A549 (cell line): ENCODE data around the gene YWHAG. TPM values are rescaled to one million over a fixed set of nuclear protein-coding genes. Genes with fewer than 3 reads are reported as not detected.

ENCODE experiments used
- ATAC-seq, 2 experiments: fragments of 200-7000 bp in 1 of 2; fragments of >200 bp in 1 of 2; cut with Nextera tagmentation in 1 of 2; cut with Tn5 transposase in 1 of 2; 3 replicates each; pipeline versions ENCODE4 v1.8.0 to v1.9.1; 2018 to 2020; ENCODE audit warnings: mild to moderate bottlenecking in 1 of 2, moderate library complexity in 1 of 2
- CTCF ChIA-PET: fragments of 300-600 bp; sonication (Branson Sonifier 250); formaldehyde crosslinking; extraction: SDS; loops from one replicate; lab custom pipeline; 2021; ENCODE audit warnings: antibody characterized with exemption, inconsistent platforms; lab: Yijun Ruan, JAX
- POLR2A ChIA-PET: fragments of 350-600 bp; formaldehyde crosslinking; extraction: SDS; loops from one replicate; lab custom pipeline; 2021; ENCODE audit warnings: antibody characterized with exemption, inconsistent platforms; lab: Yijun Ruan, JAX
- DNase-seq, 2 experiments: peaks; one replicate each; pipeline versions ENCODE4 v3.0.0 to v3.0.0-alpha.2; 2011 to 2016; ENCODE audit warnings: low read depth in 1 of 2, low spot score in 1 of 2
- FAIRE-seq: peaks from 2 replicates; lab custom pipeline; 2011; peaks lifted over from hg19 to GRCh38; lab: Jason Lieb, UNC
- H3K27ac ChIP-seq, 2 experiments: fragments of >200 bp; sonication (Bioruptor Twin); formaldehyde crosslinking; 3 replicates each; pipeline ENCODE4 v1.5.1; 2016 to 2017
- H3K4me1 ChIP-seq: fragments of >200 bp; sonication (Bioruptor Twin); formaldehyde crosslinking; 3 replicates; pipeline ENCODE4 v1.6.1; 2016
- H3K4me2 ChIP-seq: fragments of >200 bp; sonication (Bioruptor Twin); formaldehyde crosslinking; 3 replicates; pipeline ENCODE4 v1.6.1; 2016
- H3K4me3 ChIP-seq: fragments of >200 bp; sonication (Bioruptor Twin); formaldehyde crosslinking; 3 replicates; pipeline ENCODE4 v1.5.1; 2016
- H3K9me3 ChIP-seq: fragments of >200 bp; sonication (Bioruptor Twin); formaldehyde crosslinking; 3 replicates; pipeline ENCODE4 v1.6.1; 2016
- BHLHE40 ChIP-seq: IDR thresholded peaks from 2 replicates; pipeline ENCODE4 v1.6.1; 2012; ENCODE audit warnings: low read depth, low read length, inconsistent platforms
- CBX2 ChIP-seq: fragments of 200-600 bp; sonication (generic); IDR thresholded peaks from 2 replicates; pipeline ENCODE4 v1.6.1; 2016; ENCODE audit warnings: low read depth, mild to moderate bottlenecking, borderline replicate concordance
- CHD4 ChIP-seq: fragments of 200-600 bp; sonication (generic); IDR thresholded peaks from 2 replicates; pipeline ENCODE4 v1.6.1; 2016; ENCODE audit warnings: antibody characterized with exemption, mild to moderate bottlenecking, borderline replicate concordance
- E2F6 ChIP-seq: IDR thresholded peaks from 2 replicates; pipeline ENCODE4 v1.6.1; 2012; ENCODE audit warnings: low read depth, borderline replicate concordance
- EHMT2 ChIP-seq: fragments of 200-600 bp; sonication (generic); IDR thresholded peaks from 2 replicates; pipeline ENCODE4 v1.6.1; 2016; ENCODE audit warnings: antibody characterized with exemption, low read depth, mild to moderate bottlenecking, moderate library complexity
- ESRRA ChIP-seq: fragments of 150-350 bp; IDR thresholded peaks from 2 replicates; pipeline ENCODE4 v1.6.1; 2014; ENCODE audit warnings: mild to moderate bottlenecking, low read length, borderline replicate concordance
- HDAC2 ChIP-seq: fragments of 200-600 bp; sonication (generic); IDR thresholded peaks from 2 replicates; pipeline ENCODE4 v1.6.1; 2016
- HOXB5 ChIP-seq: fragments of 250-450 bp; sonication (Bioruptor Pico); IDR thresholded peaks from 2 replicates; pipeline ENCODE4 v1.5.0; 2020; ENCODE audit warnings: mild to moderate bottlenecking, moderate library complexity
- JUNB ChIP-seq: fragments of >200 bp; sonication (Bioruptor Twin); formaldehyde crosslinking; IDR thresholded peaks from 2 replicates; pipeline ENCODE4 v1.6.1; 2016
- KDM1A ChIP-seq: fragments of 200-600 bp; sonication (generic); IDR thresholded peaks from 2 replicates; pipeline ENCODE4 v1.6.1; 2016; ENCODE audit warnings: low read depth, mild to moderate bottlenecking
- KDM5A ChIP-seq: fragments of 200-600 bp; sonication (generic); IDR thresholded peaks from 2 replicates; pipeline ENCODE4 v1.6.1; 2016; ENCODE audit warnings: antibody characterized with exemption, mild to moderate bottlenecking
- MAFK ChIP-seq: fragments of 450-650 bp; IDR thresholded peaks from 2 replicates; pipeline ENCODE4 v1.6.1; 2014; ENCODE audit not compliant: partially characterized antibody
- MYC ChIP-seq: IDR thresholded peaks from 2 replicates; pipeline ENCODE4 v1.6.1; 2012; ENCODE audit warnings: mild to moderate bottlenecking, inconsistent platforms, low read length, improper control_type of control experiment, borderline replicate concordance
- NPAS2 ChIP-seq: fragments of 250-450 bp; sonication (Bioruptor Pico); IDR thresholded peaks from 2 replicates; pipeline ENCODE4 v1.8.0; 2022; ENCODE audit warnings: mild to moderate bottlenecking, moderate library complexity, borderline replicate concordance
- PBX3 ChIP-seq: IDR thresholded peaks from 2 replicates; pipeline ENCODE4 v1.6.1; 2012
- POLR2AphosphoS2 ChIP-seq: conservative IDR thresholded peaks from 2 replicates; pipeline ENCODE4 v1.6.1; 2012; ENCODE audit warnings: low read length, improper control_type of control experiment, inconsistent platforms
- RAD21 ChIP-seq, 2 experiments: fragments of >200 bp in 1 of 2; sonication (Bioruptor Twin) in 1 of 2; formaldehyde crosslinking in 1 of 2; IDR thresholded peaks in 1 of 2; conservative IDR thresholded peaks in 1 of 2; 2 replicates in 1 of 2; 3 replicates in 1 of 2; pipeline ENCODE4 v1.6.1; 2012 to 2018; ENCODE audit warnings: inconsistent platforms in 1 of 2
- RARB ChIP-seq: fragments of 250-450 bp; sonication (Bioruptor Pico); IDR thresholded peaks from 2 replicates; pipeline ENCODE4 v1.8.0; 2021; ENCODE audit warnings: mild to moderate bottlenecking, moderate library complexity
- RFX5 ChIP-seq: fragments of 450-650 bp; IDR thresholded peaks from 2 replicates; pipeline ENCODE4 v1.7.1; 2014; ENCODE audit warnings: antibody characterized with exemption, mild to moderate bottlenecking, moderate library complexity
- SMC3 ChIP-seq: fragments of >200 bp; sonication (Bioruptor Twin); formaldehyde crosslinking; IDR thresholded peaks from 3 replicates; pipeline ENCODE4 v1.6.1; 2018; ENCODE audit warnings: inconsistent platforms
- TFCP2L1 ChIP-seq: fragments of 250-450 bp; sonication (Bioruptor Pico); IDR thresholded peaks from 2 replicates; pipeline ENCODE4 v1.5.0; 2021; ENCODE audit warnings: mild to moderate bottlenecking
- TP53 ChIP-seq: fragments of 250-450 bp; sonication (Bioruptor Pico); IDR thresholded peaks from 2 replicates; pipeline ENCODE4 v1.5.0; 2021; ENCODE audit warnings: mild to moderate bottlenecking, moderate library complexity
- ZC3H11A ChIP-seq: fragments of 450-650 bp; IDR thresholded peaks from 2 replicates; pipeline ENCODE4 v1.6.1; 2014; ENCODE audit warnings: antibody characterized with exemption, mild to moderate bottlenecking
- WGBS: methylation state at CpG from one replicate; pipeline ENCODE4 v1.1.6; 2017; ENCODE audit errors: missing lambda C conversion rate; 5-methylcytosine and 5-hydroxymethylcytosine counted together
- polyA plus RNA-seq, 4 experiments: library from polyadenylated mRNA; depleted of rRNA in 3 of 4; stranded (reverse); fragments of >200 nt; fragmentation: RNase III in 1 of 4; extraction: RNeasy Plus Mini Kit Qiagen cat#74134 plus additional on column Dnase treatment in 1 of 4; gene quantifications; 2 replicates in 3 of 4; 3 replicates in 1 of 4; pipeline ENCODE4 v1.2.3, GENCODE V29; 2011 to 2017
- TF ChIP-seq, protein P1 (sequence below): fragments of 250-450 bp; sonication (Bioruptor Pico); IDR thresholded peaks from 2 replicates; pipeline ENCODE4 v1.5.0; 2020; ENCODE audit warnings: low read depth, mild to moderate bottlenecking, moderate library complexity

YWHAG gene
- polyA plus RNA-seq, 2 of the 4 experiments (the other 2 are of a cell fraction): 141 to 302 TPM

DNA sequence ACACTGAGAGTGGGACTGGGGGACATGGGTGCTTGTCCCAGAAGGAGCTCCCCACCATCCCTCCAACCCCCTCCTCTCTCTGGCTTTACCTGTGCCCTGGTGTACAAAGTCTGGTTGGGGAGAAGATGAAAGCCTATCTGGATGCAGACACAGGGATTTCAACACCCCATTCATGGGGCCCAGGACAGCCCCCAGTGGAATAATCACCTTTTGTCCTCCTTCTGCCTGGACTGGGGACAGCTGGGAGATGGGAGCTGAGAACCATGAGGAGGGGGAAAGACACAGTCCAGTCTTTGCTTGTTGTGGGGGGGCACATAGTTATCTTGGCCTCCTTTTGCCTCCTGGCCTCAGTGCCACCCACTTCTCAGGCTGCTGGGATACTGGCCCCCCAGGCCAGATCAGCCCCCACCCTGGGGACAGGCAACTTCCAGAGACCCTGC, 49.4 kb upstream of the YWHAG start:
- H3K9me3 ChIP-seq: no peaks in the 10 kb centered on the region
- peaks cover 10% of the 10 kb centered on the region; the same call in 2 of the 3 replicates for H3K4me1 ChIP-seq
- no peak overlapping the region for H3K4me2 ChIP-seq
- ATAC-seq: no peak; a peak in 1 of 6 replicates
- CTCF ChIA-PET: interaction anchor here (1.1 to 1.3 kb wide), 2 partner anchors 11 to 12 kb away, joined by 3 to 7 read pairs; no protein-coding TSS in a partner anchor
- no peak for FAIRE-seq
- TF ChIP-seq KDM5A: no peak
- no peak for TF ChIP-seq CHD4
- no peak for TF ChIP-seq MAFK
- no peak for TF ChIP-seq CBX2
- no peak for TF ChIP-seq E2F6
- TF ChIP-seq SMC3: no peak
- TF ChIP-seq MYC: no peak
- no peak for TF ChIP-seq PBX3
- TF ChIP-seq RAD21 (conservative IDR thresholded peaks at IDR 0.05 in 1 of 2, IDR thresholded peaks at IDR 0.05 in 1 of 2): no peak
- TF ChIP-seq NPAS2 (CRISPR knock-in tag): no peak
- no peak for TF ChIP-seq EHMT2
- no peak for TF ChIP-seq BHLHE40
- no peak for TF ChIP-seq TP53 (CRISPR knock-in tag)
- TF ChIP-seq HOXB5 (CRISPR knock-in tag): no peak
- TF ChIP-seq TFCP2L1 (CRISPR knock-in tag): no peak
- TF ChIP-seq RFX5: no peak
- no peak for TF ChIP-seq ESRRA
- TF ChIP-seq ZC3H11A: no peak
- TF ChIP-seq HDAC2: no peak
- DNase-seq: no peak
- H3K4me3 ChIP-seq: no peak overlapping the region
- POLR2A ChIA-PET: interaction anchor here (1.4 kb wide), 1 partner anchor 49 kb away, joined by 5 read pairs; the partner anchor contains the start of gene YWHAG
- no peak overlapping the region for H3K27ac ChIP-seq

- ChIA-PET POLR2A (interaction anchor here (1.4 kb wide), 1 partner anchor 49 kb away, joined by 5 read pairs; the partner anchor contains the start of gene YWHAG), CTCF (interaction anchor here (1.1 to 1.3 kb wide), 2 partner anchors 11 to 12 kb away, joined by 3 to 7 read pairs; no protein-coding TSS in a partner anchor)
- H3K4me3 ChIP-seq: no peak overlapping the region
- no peak; a peak in 1 of 6 replicates for ATAC-seq
- H3K9me3 ChIP-seq: no peaks in the 10 kb centered on the region
- H3K4me1 ChIP-seq: peaks cover 12% of the 10 kb centered on the region; the same call in 2 of the 3 replicates
- WGBS: 86% methylated on average over 4 of the region's 4 CpGs
- DNase-seq: no peak
- FAIRE-seq: no peak
- no peak overlapping the region for H3K4me2 ChIP-seq
- TF ChIP-seq KDM1A: no peak
- TF ChIP-seq BHLHE40: no peak
- no peak for TF ChIP-seq JUNB
- no peak for TF ChIP-seq RARB (CRISPR knock-in tag)
- no peak for TF ChIP-seq POLR2AphosphoS2
- no peak for TF ChIP-seq MAFK
- TF ChIP-seq, protein P1, sequence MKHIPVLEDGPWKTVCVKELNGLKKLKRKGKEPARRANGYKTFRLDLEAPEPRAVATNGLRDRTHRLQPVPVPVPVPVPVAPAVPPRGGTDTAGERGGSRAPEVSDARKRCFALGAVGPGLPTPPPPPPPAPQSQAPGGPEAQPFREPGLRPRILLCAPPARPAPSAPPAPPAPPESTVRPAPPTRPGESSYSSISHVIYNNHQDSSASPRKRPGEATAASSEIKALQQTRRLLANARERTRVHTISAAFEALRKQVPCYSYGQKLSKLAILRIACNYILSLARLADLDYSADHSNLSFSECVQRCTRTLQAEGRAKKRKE (CRISPR knock-in tag): no peak
- H3K27ac ChIP-seq: no peak overlapping the region
Measured at GRCh38 chr7:76407718-76408117, 48.9 kb upstream of the YWHAG start.
